ENCODE data around the gene DCXR. TPM values are rescaled to one million over a fixed set of nuclear protein-coding genes. Genes with fewer than 3 reads are reported as not detected.

The DCXR gene
- total and polyA plus RNA-seq, 2 of the 4 experiments (the other 2 are of a cell fraction), result 36.6 to 139 TPM

GRCh38 chr17:82058230-82058854 is 20.8 kb upstream of the DCXR start:
- CTCF ChIA-PET, result no interaction called here
- ATAC-seq (ENCODE audit: low read depth) (no peak), DNase-seq (no peak)
- Histone ChIP-seq H4K20me1 (ENCODE audit: insufficient read depth, low read length) (no peaks in the 10 kb centered on the region; the same call in none of the 2 replicates), H3K4me1 (ENCODE audit: control insufficient read depth, insufficient read depth, low read length) (peaks cover 1% of the 10 kb centered on the region; the same call in 1 of the 2 replicates), H3K14ac (replicated peaks; ENCODE audit: low read depth, low read length) (no peak overlapping the region), H3K18ac (ENCODE audit: low read depth, low read length) (no peak overlapping the region), H2AK5ac (ENCODE audit: low read depth, low read length) (no peak overlapping the region), H2BK5ac (ENCODE audit: low read depth, low read length, poor library complexity, severe bottlenecking) (no peak overlapping the region), H3K36me3 (ENCODE audit: control insufficient read depth, insufficient read depth, low read length) (peaks cover 83% of the 10 kb centered on the region), H2BK120ac (ENCODE audit: low read depth, low read length) (no peak overlapping the region), H3K79me1 (ENCODE audit: low read depth in 1 of 2, low read length in 2 of 2) (peaks cover 11 to 21% of the 10 kb centered on the region in 2 experiments), H3K9ac (ENCODE audit: low read depth, low read length) (no peak overlapping the region), H3K23ac (ENCODE audit: low read depth, low read length) (no peak overlapping the region), H3K4me2 (ENCODE audit: low read depth, low read length) (no peak overlapping the region), H3K4me3 (ENCODE audit: insufficient read depth, low read depth, low read length) (no peak overlapping the region), H2AFZ (replicated peaks; ENCODE audit: low read length, poor library complexity) (no peak overlapping the region), H4K8ac (ENCODE audit: low read depth in 2 of 2, low read length in 2 of 2) (no peak overlapping the region), H3K27me3 (ENCODE audit: control insufficient read depth, insufficient read depth, low read length) (no peaks in the 10 kb centered on the region), H3K27ac (ENCODE audit: insufficient read depth, low read length) (no peak overlapping the region), H3K56ac (ENCODE audit: extremely low read depth, insufficient read depth, low read length) (no peak overlapping the region), H2AK9ac (replicated peaks; ENCODE audit: low read depth, low read length, poor library complexity) (no peak overlapping the region), H2BK20ac (ENCODE audit: low read depth, low read length) (no peak overlapping the region), H2BK15ac (ENCODE audit: low read depth, low read length) (no peak overlapping the region), H3K9me1 (ENCODE audit: insufficient read depth, low read length) (no peaks in the 10 kb centered on the region), H4K5ac (ENCODE audit: low read depth, low read length) (no peak overlapping the region), H3K9me3 (ENCODE audit: control insufficient read depth, insufficient read depth, low read length) (no peaks in the 10 kb centered on the region), H4K91ac (ENCODE audit: insufficient read depth, low read depth, low read length) (no peak overlapping the region), H3K4ac (ENCODE audit: low read depth, low read length) (no peak overlapping the region)
- intact Hi-C loops (cut with micrococcal nuclease), result no loop called here
- TF ChIP-seq CHD1 (IDR thresholded peaks at IDR 0.05; ENCODE audit: low read depth, low read length) (no peak), RCOR1 (IDR thresholded peaks at IDR 0.05; ENCODE audit: insufficient replicate concordance, low read length) (no peak), FOS (IDR thresholded peaks at IDR 0.05; ENCODE audit: low read depth, low read length) (no peak), ELK1 (IDR thresholded peaks at IDR 0.05; ENCODE audit: borderline replicate concordance, low read depth, low read length) (no peak), MAZ (IDR thresholded peaks at IDR 0.05; ENCODE audit: borderline replicate concordance, low read depth, low read length) (no peak), MXI1 (IDR thresholded peaks at IDR 0.05; ENCODE audit: borderline replicate concordance, low read depth, low read length) (no peak), NFE2L2 (IDR thresholded peaks at IDR 0.05; ENCODE audit: low read depth, low read length) (no peak)
- POLR2A ChIA-PET (ENCODE audit: unreplicated experiment), result no interaction called here
- BruUV-seq (replicated peaks), result no TSS peak
- in situ Hi-C loops (cut with MboI; ENCODE audit: low sequenced_read_pairs), result no loop called here
- WGBS, 2 experiments (ENCODE audit: extremely low coverage in 2 of 2, insufficient read length in 1 of 2), result 86% methylated on average over 13 of the region's 17 CpGs; no CpG with 5 or more reads in 1 of the 2 experiments
- dilution Hi-C loops (cut with HindIII; ENCODE audit: low sequenced_read_pairs, unreplicated experiment), result no loop called here

Measured in IMR-90 (cell line).